Suprapubic skin (tissue), 4 donors: Measurements from ENCODE around the gene MFNG. TPM values are rescaled to one million over a fixed set of nuclear protein-coding genes. Genes with fewer than 3 reads are reported as not detected.

Source experiments
- DNase-seq, 2 donors: peaks; one replicate each; pipeline ENCODE4 v3.0.0-alpha.2; 2019; ENCODE audit warnings: low spot score in 2 of 2
- H3K27ac ChIP-seq: fragments of 200-600 bp; sonication (generic); one replicate; pipeline ENCODE4 v1.5.1; 2019
- H3K27me3 ChIP-seq: fragments of 200-600 bp; sonication (generic); one replicate; pipeline ENCODE4 v1.5.1; 2019
- H3K36me3 ChIP-seq: fragments of 200-600 bp; sonication (generic); one replicate; pipeline ENCODE4 v1.5.1; 2019
- H3K4me1 ChIP-seq: fragments of 200-600 bp; sonication (generic); one replicate; pipeline ENCODE4 v1.5.1; 2019
- H3K4me3 ChIP-seq: fragments of 200-600 bp; sonication (generic); one replicate; pipeline ENCODE4 v1.5.1; 2019; ENCODE audit warnings: mild to moderate bottlenecking
- H3K9me3 ChIP-seq: fragments of 200-600 bp; sonication (generic); one replicate; pipeline ENCODE4 v1.5.1; 2019
- POLR2A ChIP-seq, 2 donors: fragments of 450-650 bp; IDR thresholded peaks; one replicate each; pipeline ENCODE4 v1.6.1; 2017; ENCODE audit warnings: antibody characterized with exemption in 2 of 2, mild to moderate bottlenecking in 2 of 2, moderate library complexity in 2 of 2
- POLR2AphosphoS5 ChIP-seq, 3 donors: sonication (generic); formaldehyde crosslinking; IDR thresholded peaks; one replicate each; pipeline ENCODE4 v1.6.1; 2017; ENCODE audit warnings: antibody characterized with exemption in 3 of 3
- WGBS: methylation state at CpG from one replicate; pipeline ENCODE4 v1.1.5; 2018; 5-methylcytosine and 5-hydroxymethylcytosine counted together
- total RNA-seq, 4 donors: library from RNA; depleted of rRNA; stranded (reverse); fragments of >200 nt; gene quantifications; one replicate each; pipeline ENCODE4 v1.1.0, GENCODE V29; 2016
- TF ChIP-seq, protein P1 (sequence below), 2 donors: fragments of 200-600 bp in 1 of 2; fragments of 450-650 bp in 1 of 2; sonication (generic) in 1 of 2; IDR thresholded peaks; one replicate each; pipeline ENCODE4 v1.5.1; 2016 to 2019; ENCODE audit warnings: antibody characterized with exemption in 2 of 2, mild to moderate bottlenecking in 1 of 2, moderate library complexity in 1 of 2

Gene MFNG
- total RNA-seq, 4 donors from 2014 or later = 3.5 to 8.6 (median 4.9) TPM

DNA sequence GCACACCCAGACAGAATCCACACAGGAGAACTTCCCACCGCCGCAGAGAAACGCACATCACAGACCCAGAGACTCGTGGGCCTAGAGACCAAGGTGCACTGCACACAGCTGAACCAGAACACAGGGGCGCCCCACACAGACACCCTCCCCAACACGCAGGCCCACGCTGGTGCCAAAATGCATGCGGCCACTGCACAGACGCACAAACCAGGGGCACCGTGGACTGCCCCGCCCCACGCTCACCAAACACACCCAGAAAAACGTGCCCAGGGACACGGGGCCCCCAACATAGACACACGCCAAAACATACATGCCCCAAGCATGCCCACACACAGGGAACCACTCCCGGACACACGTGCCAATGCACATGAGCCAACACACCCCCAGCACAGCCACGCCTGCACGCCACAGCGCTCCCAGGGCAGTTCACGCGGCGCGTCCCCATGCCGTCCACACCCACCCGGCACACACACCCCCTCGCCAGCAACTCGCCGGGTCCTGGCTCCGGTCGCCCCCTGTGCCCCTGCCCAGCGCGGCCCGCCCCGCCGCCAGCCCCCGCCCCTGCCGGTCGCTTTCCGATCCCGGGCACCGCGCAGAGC is 66.7 kb downstream of the MFNG start:
- no CpG with 5 or more reads among the region's 43 CpGs for WGBS
- peaks cover 96% of the 10 kb centered on the region for H3K27me3 ChIP-seq

More for the DNA sequence above, 66.7 kb downstream of the MFNG start:
- Histone ChIP-seq H3K36me3 (no peaks in the 10 kb centered on the region), H3K27ac (no peak overlapping the region), H3K9me3 (no peaks in the 10 kb centered on the region), H3K4me3 (peak overlapping the region; percentile 40), H3K4me1 (peaks cover 24% of the 10 kb centered on the region)
- DNase-seq = no peak
- no peak for TF ChIP-seq POLR2AphosphoS5 (IDR thresholded peaks at IDR 0.05)
- TF ChIP-seq POLR2A (IDR thresholded peaks at IDR 0.05) = no peak
- TF ChIP-seq, protein P1, sequence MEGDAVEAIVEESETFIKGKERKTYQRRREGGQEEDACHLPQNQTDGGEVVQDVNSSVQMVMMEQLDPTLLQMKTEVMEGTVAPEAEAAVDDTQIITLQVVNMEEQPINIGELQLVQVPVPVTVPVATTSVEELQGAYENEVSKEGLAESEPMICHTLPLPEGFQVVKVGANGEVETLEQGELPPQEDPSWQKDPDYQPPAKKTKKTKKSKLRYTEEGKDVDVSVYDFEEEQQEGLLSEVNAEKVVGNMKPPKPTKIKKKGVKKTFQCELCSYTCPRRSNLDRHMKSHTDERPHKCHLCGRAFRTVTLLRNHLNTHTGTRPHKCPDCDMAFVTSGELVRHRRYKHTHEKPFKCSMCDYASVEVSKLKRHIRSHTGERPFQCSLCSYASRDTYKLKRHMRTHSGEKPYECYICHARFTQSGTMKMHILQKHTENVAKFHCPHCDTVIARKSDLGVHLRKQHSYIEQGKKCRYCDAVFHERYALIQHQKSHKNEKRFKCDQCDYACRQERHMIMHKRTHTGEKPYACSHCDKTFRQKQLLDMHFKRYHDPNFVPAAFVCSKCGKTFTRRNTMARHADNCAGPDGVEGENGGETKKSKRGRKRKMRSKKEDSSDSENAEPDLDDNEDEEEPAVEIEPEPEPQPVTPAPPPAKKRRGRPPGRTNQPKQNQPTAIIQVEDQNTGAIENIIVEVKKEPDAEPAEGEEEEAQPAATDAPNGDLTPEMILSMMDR (IDR thresholded peaks at IDR 0.05) = no peak

Other genes with a start within 250 kb of the MFNG start
- 1 to 10 TPM; 1.9 to 3.9 (median 3.0) TPM for gene RAC2, start 242.1 kb downstream of the MFNG start, total RNA-seq
- 1 to 10 TPM in 3 of 4 donors, under 1 TPM in 1; 0.55 to 4.3 (median 2.7) TPM for gene CYTH4, start 203.9 kb downstream of the MFNG start, total RNA-seq
- under 1 TPM; 0.10 to 0.59 (median 0.31) TPM for gene ELFN2, start 58.9 kb downstream of the MFNG start, total RNA-seq
- 10 to 100 TPM; 12.2 to 17.3 (median 14.8) TPM for gene CARD10, start 33.0 kb upstream of the MFNG start, total RNA-seq
- 10 to 100 TPM; 32.1 to 93.7 (median 80.9) TPM for gene CDC42EP1, start 74.1 kb upstream of the MFNG start, total RNA-seq
- gene LGALS2, start 93.7 kb upstream of the MFNG start, total RNA-seq = not detected
- gene GGA1, start 122.5 kb upstream of the MFNG start, total RNA-seq = 100 to 1,000 TPM in 1 of 4 donors, 10 to 100 TPM in 3; 52.8 to 124 (median 65.3) TPM
- gene SH3BP1, start 153.3 kb upstream of the MFNG start, total RNA-seq = 10 to 100 TPM; 57.1 to 60.7 (median 57.7) TPM
- gene PDXP, start 172.3 kb upstream of the MFNG start, total RNA-seq = 1 to 10 TPM; 4.2 to 6.1 (median 4.9) TPM
- 100 to 1,000 TPM; 138 to 277 (median 207) TPM for gene LGALS1, start 189.3 kb upstream of the MFNG start, total RNA-seq
- 10 to 100 TPM; 29.2 to 49.8 (median 40.7) TPM for gene NOL12, start 200.0 kb upstream of the MFNG start, total RNA-seq
- 10 to 100 TPM; 58.6 to 71.6 (median 64.3) TPM for gene TRIOBP, start 210.7 kb upstream of the MFNG start, total RNA-seq